Measurements from ENCODE around the gene TPCN1.

Gene TPCN1

GRCh38 chr12:113295886-113296556, 74.8 kb downstream of the TPCN1 start:
- Histone ChIP-seq H3K36me3 (ENCODE audit: low read length) (no peaks in the 10 kb centered on the region; the same call in 1 of the 2 replicates), H2AFZ (ENCODE audit: low read depth, low read length, severe bottlenecking) (no peak overlapping the region), H3K9me3 (ENCODE audit: insufficient read depth, low read length) (no peaks in the 10 kb centered on the region), H4K20me1 (ENCODE audit: low read depth, low read length) (no peaks in the 10 kb centered on the region), H3K9me2 (replicated peaks; ENCODE audit: insufficient read depth, low read length) (no peaks in the 10 kb centered on the region), H3K4me3 (ENCODE audit: insufficient read depth, low read length, poor library complexity, severe bottlenecking) (no peak overlapping the region), H3F3A (ENCODE audit: insufficient read depth) (no peaks in the 10 kb centered on the region), H3K27me3 (ENCODE audit: low read length) (no peaks in the 10 kb centered on the region), H3K4me2 (ENCODE audit: low read depth, low read length, poor library complexity, severe bottlenecking) (no peak overlapping the region), H3K9ac (ENCODE audit: low read length) (no peak overlapping the region), H3K79me2 (ENCODE audit: insufficient read depth, low read length) (no peaks in the 10 kb centered on the region), H3K27ac (ENCODE audit: low read depth, low read length) (no peak overlapping the region)
- TF ChIP-seq CTCF (IDR thresholded peaks at IDR 0.05; ENCODE audit: insufficient read depth, low read length, poor library complexity, severe bottlenecking) (no peak), EZH2phosphoT487 (conservative IDR thresholded peaks at IDR 0.05; ENCODE audit: low read length) (no peak)

GRCh38 chr12:113296557-113297213, 75.4 kb downstream of the TPCN1 start:
- Histone ChIP-seq H3K79me2 (ENCODE audit: insufficient read depth, low read length) (no peaks in the 10 kb centered on the region), H3K27ac (ENCODE audit: low read depth, low read length) (no peak overlapping the region), H3K36me3 (ENCODE audit: low read length) (no peaks in the 10 kb centered on the region; the same call in 1 of the 2 replicates), H3F3A (ENCODE audit: insufficient read depth) (no peaks in the 10 kb centered on the region), H3K9me2 (replicated peaks; ENCODE audit: insufficient read depth, low read length) (no peaks in the 10 kb centered on the region), H2AFZ (ENCODE audit: low read depth, low read length, severe bottlenecking) (no peak overlapping the region), H3K4me3 (ENCODE audit: insufficient read depth, low read length, poor library complexity, severe bottlenecking) (no peak overlapping the region), H4K20me1 (ENCODE audit: low read depth, low read length) (no peaks in the 10 kb centered on the region), H3K4me2 (ENCODE audit: low read depth, low read length, poor library complexity, severe bottlenecking) (no peak overlapping the region), H3K9ac (ENCODE audit: low read length) (no peak overlapping the region), H3K9me3 (ENCODE audit: insufficient read depth, low read length) (no peaks in the 10 kb centered on the region), H3K27me3 (ENCODE audit: low read length) (no peaks in the 10 kb centered on the region)
- TF ChIP-seq CTCF (IDR thresholded peaks at IDR 0.05; ENCODE audit: insufficient read depth, low read length, poor library complexity, severe bottlenecking) (no peak), EZH2phosphoT487 (conservative IDR thresholded peaks at IDR 0.05; ENCODE audit: low read length) (no peak)

- Histone ChIP-seq H3K4me3 (ENCODE audit: insufficient read depth, low read length, poor library complexity, severe bottlenecking) (no peak overlapping the region), H2AFZ (ENCODE audit: low read depth, low read length, severe bottlenecking) (no peak overlapping the region), H3K36me3 (ENCODE audit: low read length) (no peaks in the 10 kb centered on the region; the same call in 1 of the 2 replicates), H3K27me3 (ENCODE audit: low read length) (no peaks in the 10 kb centered on the region), H3K79me2 (ENCODE audit: insufficient read depth, low read length) (no peaks in the 10 kb centered on the region), H3K9ac (ENCODE audit: low read length) (no peak overlapping the region), H3F3A (ENCODE audit: insufficient read depth) (no peaks in the 10 kb centered on the region), H3K9me3 (ENCODE audit: insufficient read depth, low read length) (no peaks in the 10 kb centered on the region), H4K20me1 (ENCODE audit: low read depth, low read length) (no peaks in the 10 kb centered on the region), H3K4me2 (ENCODE audit: low read depth, low read length, poor library complexity, severe bottlenecking) (no peak overlapping the region), H3K9me2 (replicated peaks; ENCODE audit: insufficient read depth, low read length) (no peaks in the 10 kb centered on the region), H3K27ac (ENCODE audit: low read depth, low read length) (no peak overlapping the region)
- no peak for TF ChIP-seq EZH2phosphoT487 (conservative IDR thresholded peaks at IDR 0.05; ENCODE audit: low read length)
- no peak for TF ChIP-seq CTCF (IDR thresholded peaks at IDR 0.05; ENCODE audit: insufficient read depth, low read length, poor library complexity, severe bottlenecking)
Measured at GRCh38 chr12:113297214-113297587, 75.9 kb downstream of the TPCN1 start.
